ENCODE results near the gene PPP1R14B. TPM values are rescaled to one million over a fixed set of nuclear protein-coding genes. Genes with fewer than 3 reads are reported as not detected.
A peak's percentile ranks its signal among the peaks of the same experiment; 100 is the strongest.

Gene PPP1R14B
- total RNA-seq, 4 donors from 2014 or later, result 178 to 230 (median 203) TPM

GRCh38 chr11:64241241-64241490 is 5.6 kb downstream of the PPP1R14B start:
- WGBS, 2 donors, result 1 to 2% methylated on average over 22 to 24 of the region's 24 CpGs
- H3K4me3 ChIP-seq (ENCODE audit: low read depth, poor library complexity, severe bottlenecking), result peak overlapping the region; percentile 41
- DNase-seq (ENCODE audit: low spot score in 2 of 2), result peak; percentile 99 to 100
- intact Hi-C loops (cut with DNase I; ENCODE audit: low total_unique reads), result no loop called here
- TF ChIP-seq POLR2A (IDR thresholded peaks at IDR 0.05) (no peak), CTCF (IDR thresholded peaks at IDR 0.05) (no peak)

GRCh38 chr11:64240435-64241240 is 6.1 kb downstream of the PPP1R14B start, which contains the start of gene FKBP2:
Gene FKBP2, plus strand, starts transcription at chr11:64241095. Its CDS starts 1,293 bp downstream, at chr11:64242388.
- intact Hi-C loops (cut with DNase I; ENCODE audit: low total_unique reads), result no loop called here
- WGBS, 2 donors, result 1% methylated on average over 53 to 55 of the region's 58 CpGs
- peak; percentile 96 to 99 for DNase-seq (ENCODE audit: low spot score in 2 of 2)
- peak within 1 kb of the TSS; percentile 59 for H3K4me3 ChIP-seq (ENCODE audit: low read depth, poor library complexity, severe bottlenecking)
- TF ChIP-seq POLR2A (IDR thresholded peaks at IDR 0.05) (peak in 1 of 2 donors; percentile 72), CTCF (IDR thresholded peaks at IDR 0.05) (peak in 1 of 3 donors; percentile 11)

GRCh38 chr11:64239662-64240434 is 6.9 kb downstream of the PPP1R14B start:
- 72 to 81% methylated on average over 11 of the region's 11 CpGs for WGBS, 2 donors
- DNase-seq (ENCODE audit: low spot score in 2 of 2), result no peak
- TF ChIP-seq CTCF (IDR thresholded peaks at IDR 0.05) (no peak), POLR2A (IDR thresholded peaks at IDR 0.05) (no peak)

GRCh38 chr11:64238999-64239398 is 7.7 kb downstream of the PPP1R14B start:
- no peak for DNase-seq (ENCODE audit: low spot score in 2 of 2)
- intact Hi-C loops (cut with DNase I; ENCODE audit: low total_unique reads), result no loop called here
- no peak overlapping the region for H3K4me3 ChIP-seq (ENCODE audit: low read depth, poor library complexity, severe bottlenecking)
- 71 to 87% methylated on average over 5 of the region's 5 CpGs for whole genome bisulfite sequencing, 2 donors
- TF ChIP-seq POLR2A (IDR thresholded peaks at IDR 0.05) (no peak), CTCF (IDR thresholded peaks at IDR 0.05) (no peak)

More at GRCh38 chr11:64239662-64240434, 6.9 kb downstream of the PPP1R14B start:
- H3K4me3 ChIP-seq (ENCODE audit: low read depth, poor library complexity, severe bottlenecking), result no peak overlapping the region
- intact Hi-C loops (cut with DNase I; ENCODE audit: low total_unique reads), result no loop called here

GRCh38 chr11:64238076-64238475 is 8.7 kb downstream of the PPP1R14B start:
- DNase-seq (ENCODE audit: low spot score in 2 of 2), result no peak
- 73 to 80% methylated on average over 9 of the region's 9 CpGs for WGBS, 2 donors
- intact Hi-C loops (cut with DNase I; ENCODE audit: low total_unique reads), result no loop called here
- H3K4me3 ChIP-seq (ENCODE audit: low read depth, poor library complexity, severe bottlenecking), result no peak overlapping the region
- no peak for TF ChIP-seq CTCF (IDR thresholded peaks at IDR 0.05)
- TF ChIP-seq POLR2A (IDR thresholded peaks at IDR 0.05), result no peak

Data from lower leg skin (tissue), 4 donors.